NCI-H748 treated with DMSO at 0.1 percent for 48 hours (cell line): Measurements from ENCODE around the gene STXBP2.

Source experiments
- DNase-seq: peaks from one replicate; lab custom pipeline; 2025; lab: John Stamatoyannopoulos, UW

Gene STXBP2

DNA sequence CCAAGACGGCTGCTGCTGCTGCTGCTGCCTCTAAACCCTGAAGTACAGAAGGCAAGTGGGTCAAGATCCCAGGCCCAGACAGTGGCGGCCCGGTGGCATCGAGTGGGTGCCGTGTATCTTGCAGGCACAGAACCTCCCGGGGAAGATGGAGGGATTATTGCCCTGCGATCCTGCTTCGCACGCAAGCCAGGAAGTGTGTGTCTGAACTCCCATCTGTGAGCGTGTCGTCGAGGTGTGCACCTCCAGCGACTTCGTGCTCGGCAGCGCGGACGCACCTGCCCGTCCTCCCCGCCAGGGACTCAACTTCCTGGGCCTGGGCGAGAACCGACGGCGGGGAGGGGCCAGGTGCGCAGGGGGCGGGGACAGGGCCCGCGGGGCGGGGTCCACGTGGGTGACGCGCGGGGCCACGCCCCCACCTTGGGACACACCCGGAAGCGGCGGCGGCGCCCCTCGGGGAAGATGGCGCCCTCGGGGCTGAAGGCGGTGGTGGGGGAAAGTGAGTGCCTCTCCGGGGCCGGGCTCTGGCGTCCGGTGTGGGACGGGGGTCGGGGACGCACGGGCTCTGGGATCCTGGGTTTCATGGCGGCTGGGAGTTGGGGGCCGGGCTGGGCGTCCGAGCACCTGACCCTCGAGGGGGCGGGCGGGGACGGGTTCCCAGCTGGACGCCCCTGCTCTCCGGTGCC, at the start of gene STXBP2:
STXBP2 (plus strand) TSS at position 420 of the 683 bp plus-strand sequence; CDS start at position 460, 40 bp downstream.
- DNase-seq = peak; percentile 47

GRCh38 chr19:7589822-7590221, 47.1 kb upstream of the STXBP2 start:
- no peak for DNase-seq

GRCh38 chr19:7590256-7590655, 46.7 kb upstream of the STXBP2 start:
- no peak for DNase-seq

- DNase-seq = peak; percentile 44
Observed at GRCh38 chr19:7595466-7596133, 41.3 kb upstream of the STXBP2 start, which contains the start of gene CAMSAP3. Gene CAMSAP3, plus strand, starts transcription at chr19:7595863. Its CDS starts 140 bp downstream, at chr19:7596003.

DNA sequence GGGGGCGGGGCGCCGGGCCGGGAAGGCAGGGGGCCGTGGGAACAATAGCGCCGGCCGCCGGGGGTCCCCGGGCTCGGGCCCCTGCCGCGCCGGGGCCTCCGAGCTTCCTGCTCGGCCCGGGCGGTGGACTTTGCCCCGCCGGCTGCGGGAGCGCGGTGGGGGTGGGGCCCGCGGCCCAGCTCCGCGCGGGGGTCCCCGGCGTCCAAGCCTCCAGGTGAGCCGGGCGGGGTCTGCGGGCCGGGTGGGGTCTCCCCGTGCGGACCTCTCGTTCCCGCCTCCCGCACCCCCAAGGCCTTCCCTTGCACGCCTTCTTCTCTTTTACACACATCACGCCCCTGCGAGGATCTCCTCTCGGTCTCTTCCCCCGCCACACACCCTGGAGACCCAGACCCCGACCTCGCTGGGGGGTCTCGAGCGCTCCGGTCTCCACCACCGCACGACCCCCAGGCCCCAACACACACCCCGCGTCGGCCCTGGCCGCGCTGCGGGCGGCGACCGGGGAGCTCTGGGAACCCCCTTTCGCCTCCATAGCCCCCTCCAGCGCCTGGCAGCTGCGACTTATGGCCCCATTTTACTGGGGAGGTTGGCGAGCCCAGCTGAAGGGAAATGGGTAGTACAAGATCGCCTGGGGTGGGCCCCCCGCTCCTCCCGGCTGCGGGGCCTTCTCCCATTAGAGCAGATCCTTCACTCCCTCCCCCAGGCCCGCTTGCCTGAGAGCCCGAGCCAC, 40.5 kb upstream of the STXBP2 start:
- no peak for DNase-seq

GRCh38 chr19:7597689-7598088, 39.2 kb upstream of the STXBP2 start:
- no peak for DNase-seq

GRCh38 chr19:7598180-7598579, 38.7 kb upstream of the STXBP2 start:
- DNase-seq = no peak

DNA sequence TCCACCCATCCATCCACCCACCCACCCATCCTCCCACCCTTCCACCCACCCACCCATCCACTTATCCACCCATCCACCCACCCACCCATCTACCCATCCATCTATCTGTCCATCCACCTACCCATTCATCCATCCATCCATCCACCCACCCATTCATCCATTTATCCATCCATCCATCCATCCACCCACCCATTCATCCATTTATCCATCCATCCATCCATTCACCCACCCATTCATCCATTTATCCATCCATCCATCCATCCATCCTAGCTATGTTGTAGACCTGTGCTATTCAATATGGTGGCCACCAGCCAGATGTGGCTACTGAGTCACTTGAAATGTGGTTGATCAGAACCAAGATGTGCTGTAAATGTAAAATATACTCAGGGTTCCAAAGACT, 36.2 kb upstream of the STXBP2 start:
- DNase-seq = no peak

DNA sequence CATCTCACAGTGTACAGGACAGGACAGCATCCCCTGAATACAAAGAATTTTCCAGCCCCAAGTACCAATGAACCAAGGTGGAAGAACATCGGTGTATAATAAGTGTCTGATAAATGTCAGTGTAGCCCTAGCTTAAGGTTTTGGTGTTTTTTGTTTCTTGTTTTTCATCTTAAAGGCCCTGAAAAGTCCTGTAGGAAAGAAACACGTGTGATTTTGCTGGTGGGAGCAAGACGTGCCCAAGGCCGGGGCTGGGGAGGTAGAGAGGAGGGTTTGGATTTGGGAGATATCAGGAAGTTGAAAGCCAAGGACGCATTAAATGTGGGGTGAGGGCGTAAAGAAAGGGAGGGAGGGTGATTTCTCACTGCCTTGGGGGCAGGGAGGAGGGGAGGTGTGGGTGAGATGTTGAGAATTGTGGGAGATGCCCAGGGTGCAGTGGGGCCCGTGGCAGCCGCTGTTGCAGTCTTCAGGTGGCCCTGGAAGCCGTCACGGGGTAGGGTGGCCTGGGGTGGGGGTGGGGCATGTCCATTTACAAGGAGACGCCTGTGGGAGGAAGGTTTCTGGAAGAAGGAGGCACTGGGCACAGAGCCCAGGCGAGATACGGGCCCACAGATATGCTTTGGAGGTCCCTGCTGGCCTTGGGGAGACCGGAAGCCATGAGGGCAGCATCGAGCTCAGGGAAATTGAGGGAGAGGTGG, 34.5 kb upstream of the STXBP2 start:
- DNase-seq = no peak

DNA sequence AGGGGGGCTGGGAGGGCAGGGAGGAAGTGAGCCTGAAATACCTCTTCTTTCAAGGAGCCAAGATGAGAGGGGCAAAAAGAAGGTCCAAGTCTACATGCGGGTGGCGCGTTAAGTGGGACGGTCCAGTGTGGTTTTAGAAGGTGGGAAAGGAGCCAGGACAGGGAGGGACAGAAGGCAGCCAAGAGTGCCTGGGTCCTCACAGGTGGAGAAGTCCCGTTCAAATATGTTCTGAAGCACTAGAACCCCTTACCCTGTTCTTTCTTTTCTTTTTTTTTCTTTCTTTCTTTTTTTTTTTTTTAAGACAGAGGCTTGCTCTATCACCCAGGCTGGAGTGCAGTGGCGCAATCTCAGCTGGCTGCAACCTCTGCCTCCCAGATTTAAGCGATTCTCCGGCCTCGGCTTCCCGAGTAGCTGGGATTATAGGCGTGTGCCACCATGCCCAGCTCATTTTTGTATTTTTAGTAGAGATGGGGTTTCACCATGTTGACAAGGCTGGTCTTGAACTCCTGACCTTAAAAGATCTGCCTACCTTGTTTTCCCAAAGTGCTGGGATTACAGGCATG, 33.9 kb upstream of the STXBP2 start:
- no peak for DNase-seq

DNA sequence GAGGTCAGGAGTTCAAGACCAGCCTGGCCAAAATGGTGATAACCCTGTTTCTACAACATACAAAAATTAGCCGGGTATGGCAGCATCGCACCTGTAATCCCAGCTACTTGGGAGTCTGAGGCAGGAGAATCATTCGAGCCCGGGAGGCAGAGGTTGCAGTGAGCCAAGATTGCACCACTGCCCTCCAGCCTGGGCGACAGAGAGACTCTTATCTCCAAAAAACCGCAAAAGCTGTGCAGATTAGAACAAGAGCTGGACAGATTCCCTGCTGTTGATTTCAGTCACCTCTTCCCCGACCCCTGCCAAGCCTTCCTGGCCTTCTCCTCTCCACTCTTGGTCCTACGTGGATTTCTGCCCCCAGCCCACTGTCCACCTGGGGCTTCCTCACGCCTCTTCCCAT, 33.0 kb upstream of the STXBP2 start:
- no peak for DNase-seq

- no peak for DNase-seq
Observed at GRCh38 chr19:7605490-7606222, 31.3 kb upstream of the STXBP2 start.

- no peak for DNase-seq
Observed at GRCh38 chr19:7606289-7606688, 30.6 kb upstream of the STXBP2 start.

DNA sequence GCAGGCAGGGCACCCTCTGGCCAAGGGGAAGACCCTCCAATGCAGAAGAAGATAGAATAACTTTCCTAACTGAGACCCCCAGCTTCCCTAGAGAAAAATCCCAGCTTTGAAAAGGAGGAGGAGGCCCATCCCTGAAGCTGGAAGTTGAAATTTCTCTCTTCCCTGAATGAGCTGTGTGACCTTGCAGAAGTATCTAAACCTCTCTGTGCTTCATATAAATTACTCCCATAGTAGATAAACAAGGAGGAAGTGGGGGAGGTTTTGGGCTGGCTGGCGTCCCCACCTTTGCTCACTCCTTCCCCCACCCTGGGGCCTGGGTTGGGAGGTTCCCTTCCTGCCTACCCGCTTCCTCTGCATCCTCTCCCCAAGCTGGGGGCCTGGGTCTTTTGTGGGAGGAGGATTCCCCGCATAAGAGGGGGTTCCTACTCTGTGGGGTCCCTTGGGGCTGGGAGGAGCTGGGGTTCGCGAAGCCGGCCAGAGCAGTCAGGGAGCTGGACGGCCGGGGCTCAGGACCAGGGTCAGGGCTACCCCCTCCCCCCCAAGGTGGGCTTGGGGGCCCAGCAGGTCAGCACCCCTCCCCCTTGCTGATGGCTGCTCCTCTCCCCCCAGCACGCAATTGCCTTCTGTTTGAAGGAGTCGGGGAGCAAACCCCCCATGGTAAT, 29.6 kb upstream of the STXBP2 start:
- DNase-seq = no peak

DNA sequence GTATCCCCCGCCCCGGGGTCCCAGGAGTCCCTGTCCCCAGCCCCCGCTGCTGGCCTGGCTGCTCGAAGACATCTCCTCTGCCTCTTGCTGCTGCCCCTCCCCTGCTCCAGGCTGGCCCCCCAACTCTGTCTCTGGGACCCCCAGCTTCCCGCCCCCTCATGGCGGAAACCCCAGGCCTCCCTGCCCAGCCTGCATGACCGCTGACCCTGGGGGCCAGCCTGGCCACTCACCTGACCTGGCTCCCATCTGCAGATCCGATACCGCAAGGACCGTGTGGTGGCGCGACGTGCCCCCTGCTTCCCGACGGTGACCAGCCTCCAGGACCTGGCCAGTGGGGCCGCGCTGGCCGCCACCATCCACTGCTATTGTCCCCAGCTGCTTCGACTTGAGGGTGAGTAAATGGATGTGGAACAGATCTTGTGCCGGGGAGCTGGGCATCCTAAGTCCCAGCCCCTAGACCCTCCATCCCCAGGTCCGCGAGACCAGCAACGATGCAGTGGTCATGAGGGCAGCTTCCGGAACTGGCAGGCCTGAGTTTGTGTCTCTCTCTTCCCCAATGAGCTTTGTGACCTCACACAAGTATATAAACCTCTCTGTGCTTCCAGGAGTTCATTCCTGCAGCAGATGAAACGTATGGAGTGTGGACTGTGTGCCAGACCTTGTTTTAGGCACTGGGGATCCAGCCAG, 28.9 kb upstream of the STXBP2 start:
- DNase-seq = no peak

- DNase-seq = no peak
Observed at GRCh38 chr19:7610491-7611240, 26.2 kb upstream of the STXBP2 start.

DNA sequence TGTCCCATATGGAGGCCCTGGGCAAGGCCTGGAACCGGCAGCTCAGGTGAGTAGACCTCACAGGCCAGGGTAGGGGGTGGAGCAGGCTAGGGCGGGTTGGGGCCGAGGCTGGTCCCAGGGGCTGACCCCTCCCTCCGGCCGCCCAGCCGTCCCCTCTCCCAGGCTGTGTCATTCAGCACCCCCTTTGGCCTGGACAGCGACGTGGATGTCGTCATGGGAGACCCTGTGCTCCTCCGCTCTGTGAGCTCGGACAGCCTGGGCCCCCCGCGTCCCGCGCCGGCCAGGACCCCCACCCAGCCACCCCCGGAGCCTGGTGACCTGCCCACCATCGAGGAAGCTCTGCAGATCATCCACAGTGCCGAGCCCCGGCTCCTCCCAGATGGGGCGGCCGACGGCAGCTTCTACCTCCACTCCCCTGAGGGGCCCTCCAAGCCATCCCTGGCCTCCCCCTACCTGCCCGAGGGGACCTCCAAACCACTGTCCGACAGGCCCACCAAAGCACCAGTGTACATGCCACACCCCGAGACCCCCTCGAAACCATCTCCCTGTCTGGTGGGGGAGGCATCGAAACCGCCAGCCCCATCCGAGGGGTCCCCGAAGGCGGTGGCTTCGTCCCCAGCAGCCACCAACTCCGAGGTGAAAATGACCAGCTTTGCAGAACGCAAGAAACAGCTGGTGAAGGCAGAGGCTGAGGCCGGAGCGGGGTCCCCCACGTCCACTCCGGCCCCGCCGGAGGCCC, 25.2 kb upstream of the STXBP2 start:
- no peak for DNase-seq
